ENCODE measurements around the gene RGS8. TPM values are rescaled to one million over a fixed set of nuclear protein-coding genes. Genes with fewer than 3 reads are reported as not detected.

The RGS8 gene
- total RNA-seq, 1 donor, result not detected

GRCh38 chr1:182667848-182668505, 16.4 kb downstream of the RGS8 start:
- no peak for DNase-seq (ENCODE audit: low read depth)
- no peak for TF ChIP-seq CTCF (IDR thresholded peaks at IDR 0.05; ENCODE audit: insufficient read depth, low read length)
- H3K4me3 ChIP-seq (ENCODE audit: low read depth, low read length), result no peak overlapping the region

GRCh38 chr1:182666706-182667105, 17.7 kb downstream of the RGS8 start:
- no peak for TF ChIP-seq CTCF (IDR thresholded peaks at IDR 0.05; ENCODE audit: insufficient read depth, low read length)
- H3K4me3 ChIP-seq (ENCODE audit: low read depth, low read length), result no peak overlapping the region
- no peak for DNase-seq (ENCODE audit: low read depth)

GRCh38 chr1:182664296-182664695, 20.1 kb downstream of the RGS8 start:
- H3K4me3 ChIP-seq (ENCODE audit: low read depth, low read length), result no peak overlapping the region
- DNase-seq (ENCODE audit: low read depth), result no peak
- no peak for TF ChIP-seq CTCF (IDR thresholded peaks at IDR 0.05; ENCODE audit: insufficient read depth, low read length)

- no peak overlapping the region for H3K4me3 ChIP-seq (ENCODE audit: low read depth, low read length)
- no peak for DNase-seq (ENCODE audit: low read depth)
- no peak for TF ChIP-seq CTCF (IDR thresholded peaks at IDR 0.05; ENCODE audit: insufficient read depth, low read length)
Measured at GRCh38 chr1:182662956-182663355, 21.4 kb downstream of the RGS8 start.

GRCh38 chr1:182662121-182662890, 22.1 kb downstream of the RGS8 start:
- no peak overlapping the region for H3K4me3 ChIP-seq (ENCODE audit: low read depth, low read length)
- no peak for DNase-seq (ENCODE audit: low read depth)
- TF ChIP-seq CTCF (IDR thresholded peaks at IDR 0.05; ENCODE audit: insufficient read depth, low read length), result no peak

GRCh38 chr1:182658055-182658454, 26.3 kb downstream of the RGS8 start:
- no peak for DNase-seq (ENCODE audit: low read depth)
- no peak for TF ChIP-seq CTCF (IDR thresholded peaks at IDR 0.05; ENCODE audit: insufficient read depth, low read length)
- no peak overlapping the region for H3K4me3 ChIP-seq (ENCODE audit: low read depth, low read length)
